Measurements from ENCODE around the gene DCBLD2.
A peak's percentile ranks its signal among the peaks of the same experiment; 100 is the strongest.
"Not testable (repeated sequence)": the region's sequence is repeated elsewhere in the genome, so short reads cannot be mapped to it uniquely, and the experiment has no call there.

The DCBLD2 gene

GRCh38 chr3:98869391-98869790, 32.1 kb downstream of the DCBLD2 start:
- intact Hi-C loops (cut with DNase I; ENCODE audit: low total_unique reads) = no loop called here
- Histone ChIP-seq H3K4me3 (no peak overlapping the region), H3K36me3 (no peaks in the 10 kb centered on the region), H3K4me1 (peaks cover 0 to 9% (median 4%) of the 10 kb centered on the region in 4 donors), H3K27ac (no peak overlapping the region), H3K9me3 (no peaks in the 10 kb centered on the region), H3K27me3 (no peaks in the 10 kb centered on the region)
- no peak for TF ChIP-seq CTCF (IDR thresholded peaks at IDR 0.05)
- DNase-seq = no peak

- intact Hi-C loops (cut with DNase I; ENCODE audit: low total_unique reads) = not testable (repeated sequence)
- peaks cover 0 to 14% (median 2%) of the 10 kb centered on the region in 4 donors for H3K4me1 ChIP-seq
Measured at GRCh38 chr3:98857971-98858370, 43.5 kb downstream of the DCBLD2 start.

GRCh38 chr3:98857258-98857657, 44.2 kb downstream of the DCBLD2 start:
- peaks cover 0 to 23% (median 13%) of the 10 kb centered on the region in 3 donors for H3K36me3 ChIP-seq
- H3K27me3 ChIP-seq; intact Hi-C loops (cut with DNase I; ENCODE audit: low total_unique reads); H3K27ac ChIP-seq; DNase-seq; H3K4me3 ChIP-seq: not testable (repeated sequence)
- H3K4me1 ChIP-seq = peaks cover 0 to 14% (median 2%) of the 10 kb centered on the region in 4 donors
- H3K9me3 ChIP-seq = peaks cover 0 to 13% (median 5%) of the 10 kb centered on the region in 3 donors

More at GRCh38 chr3:98857971-98858370, 43.5 kb downstream of the DCBLD2 start:
- not testable (repeated sequence) for H3K27me3 ChIP-seq, H3K4me3 ChIP-seq, H3K27ac ChIP-seq, DNase-seq
- peaks cover 0 to 13% (median 5%) of the 10 kb centered on the region in 3 donors for H3K9me3 ChIP-seq
- peaks cover 0 to 23% (median 13%) of the 10 kb centered on the region in 3 donors for H3K36me3 ChIP-seq

GRCh38 chr3:98856724-98857123, 44.8 kb downstream of the DCBLD2 start:
- Histone ChIP-seq H3K27ac (no peak overlapping the region), H3K36me3 (peaks cover 0 to 23% (median 13%) of the 10 kb centered on the region in 3 donors), H3K27me3 (no peaks in the 10 kb centered on the region), H3K4me3 (no peak overlapping the region), H3K9me3 (peaks cover 0 to 13% (median 5%) of the 10 kb centered on the region in 3 donors), H3K4me1 (peaks cover 0 to 14% (median 2%) of the 10 kb centered on the region in 4 donors)
- intact Hi-C loops (cut with DNase I; ENCODE audit: low total_unique reads) = no loop called here
- no peak for DNase-seq
- no peak for TF ChIP-seq CTCF (IDR thresholded peaks at IDR 0.05)

- Histone ChIP-seq H3K27ac (peak overlapping the region in 1 of 2 donors; percentile 24), H3K27me3 (no peaks in the 10 kb centered on the region), H3K36me3 (peaks cover 0 to 23% (median 13%) of the 10 kb centered on the region in 3 donors), H3K4me1 (peaks cover 0 to 14% (median 2%) of the 10 kb centered on the region in 4 donors), H3K4me3 (no peak overlapping the region), H3K9me3 (peaks cover 0 to 13% (median 5%) of the 10 kb centered on the region in 3 donors)
- no peak for TF ChIP-seq CTCF (IDR thresholded peaks at IDR 0.05)
- intact Hi-C loops (cut with DNase I; ENCODE audit: low total_unique reads) = no loop called here
- no peak for DNase-seq
Measured at GRCh38 chr3:98855806-98856400, 45.6 kb downstream of the DCBLD2 start.

- intact Hi-C loops (cut with DNase I; ENCODE audit: low total_unique reads) = no loop called here
Measured at GRCh38 chr3:98848108-98848507, 53.4 kb downstream of the DCBLD2 start.

More at GRCh38 chr3:98848108-98848507, 53.4 kb downstream of the DCBLD2 start:
- Histone ChIP-seq H3K4me1 (peaks cover 0 to 10% (median 4%) of the 10 kb centered on the region in 4 donors), H3K27ac (no peak overlapping the region), H3K4me3 (no peak overlapping the region), H3K36me3 (peaks cover 11 to 13% (median 13%) of the 10 kb centered on the region in 3 donors), H3K9me3 (no peaks in the 10 kb centered on the region), H3K27me3 (no peaks in the 10 kb centered on the region)
- no peak for TF ChIP-seq CTCF (IDR thresholded peaks at IDR 0.05)
- DNase-seq = no peak

Measured in tibial artery (tissue), 4 donors.